Type B pancreatic cell (in vitro differentiated cells): ENCODE measurements around the gene SYN1. TPM values are rescaled to one million over a fixed set of nuclear protein-coding genes. Genes with fewer than 3 reads are reported as not detected.

Experiments
- DNase-seq: peaks from one replicate; pipeline ENCODE4 v3.0.0; 2021; ENCODE audit warnings: mixed read lengths; ENCODE audit not compliant: unreplicated experiment; ENCODE audit errors: extremely low spot score
- H3K27ac Mint-ChIP-seq: 2 replicates; pipeline ENCODE4 v1.8.0; 2021; ENCODE audit warnings: mild to moderate bottlenecking, mixed read lengths
- H3K27me3 Mint-ChIP-seq: 2 replicates; pipeline ENCODE4 v1.8.0; 2021; ENCODE audit warnings: mixed read lengths
- H3K36me3 Mint-ChIP-seq: 2 replicates; pipeline ENCODE4 v1.8.0; 2021; ENCODE audit warnings: mixed read lengths
- H3K4me1 Mint-ChIP-seq: one replicate; pipeline ENCODE4 v1.8.0; 2021; ENCODE audit warnings: mixed read lengths; ENCODE audit not compliant: unreplicated experiment
- H3K4me3 Mint-ChIP-seq: 2 replicates; pipeline ENCODE4 v1.8.0; 2021; ENCODE audit warnings: mild to moderate bottlenecking, mixed read lengths
- H3K9me3 Mint-ChIP-seq: 2 replicates; pipeline ENCODE4 v1.8.0; 2021; ENCODE audit warnings: mixed read lengths
- CTCF ChIP-seq: fragments of 200-600 bp; sonication (generic); conservative IDR thresholded peaks from 2 replicates; pipeline ENCODE4 v1.5.0; 2021; ENCODE audit warnings: antibody characterized with exemption, mild to moderate bottlenecking
- total RNA-seq: library from RNA; stranded (reverse); gene quantifications from 2 replicates; pipeline ENCODE4 v1.2.1, GENCODE V29; 2021; ENCODE audit warnings: low replicate concordance

The SYN1 gene
- total RNA-seq, 1 donor from 2014 or later, result 4.2 TPM

- Mint-ChIP-seq H3K36me3 (no peaks in the 10 kb centered on the region), H3K27ac (peak within 1 kb of the TSS; percentile 99), H3K4me1 (peaks cover 4% of the 10 kb centered on the region), H3K27me3 (no peaks in the 10 kb centered on the region), H3K4me3 (peak within 1 kb of the TSS; percentile 92), H3K9me3 (no peaks in the 10 kb centered on the region)
- DNase-seq, result peak; percentile 92
- no peak for TF ChIP-seq CTCF
Observed at GRCh38 chrX:47658684-47659420, 39.2 kb upstream of the SYN1 start, which contains the start of gene UXT. UXT (minus strand) TSS chrX:47659180; CDS start chrX:47658927, 253 bp downstream.

- DNase-seq, result no peak
- H3K4me1 Mint-ChIP-seq, result peaks cover 4% of the 10 kb centered on the region
- H3K4me3 Mint-ChIP-seq, result peak overlapping the region; percentile 92
- H3K27ac Mint-ChIP-seq, result peak overlapping the region; percentile 99
- H3K9me3 Mint-ChIP-seq, result no peaks in the 10 kb centered on the region
- H3K36me3 Mint-ChIP-seq, result no peaks in the 10 kb centered on the region
- TF ChIP-seq CTCF, result no peak
- no peaks in the 10 kb centered on the region for H3K27me3 Mint-ChIP-seq
Observed at GRCh38 chrX:47658301-47658683, 38.6 kb upstream of the SYN1 start.

GRCh38 chrX:47651043-47651905, 31.6 kb upstream of the SYN1 start:
- Mint-ChIP-seq H3K27me3 (no peaks in the 10 kb centered on the region), H3K27ac (peak overlapping the region; percentile 98), H3K4me1 (peaks cover 15% of the 10 kb centered on the region), H3K9me3 (peaks cover 7% of the 10 kb centered on the region), H3K4me3 (peak overlapping the region; percentile 97), H3K36me3 (peaks cover 17% of the 10 kb centered on the region)
- no peak for DNase-seq
- no peak for TF ChIP-seq CTCF

GRCh38 chrX:47650164-47651042, 30.7 kb upstream of the SYN1 start, which contains the start of gene ELK1:
ELK1 (minus strand) TSS chrX:47650563; CDS start chrX:47641441, 9,122 bp downstream.
- DNase-seq, result peak; percentile 89
- Mint-ChIP-seq H3K4me1 (peaks cover 15% of the 10 kb centered on the region), H3K9me3 (peaks cover 7% of the 10 kb centered on the region), H3K27ac (peak within 1 kb of the TSS; percentile 98), H3K4me3 (peak within 1 kb of the TSS; percentile 97), H3K27me3 (no peaks in the 10 kb centered on the region), H3K36me3 (peaks cover 17% of the 10 kb centered on the region)
- TF ChIP-seq CTCF, result no peak

- no peak for DNase-seq
- no peak for TF ChIP-seq CTCF
- peak overlapping the region; percentile 97 for H3K4me3 Mint-ChIP-seq
- H3K27ac Mint-ChIP-seq, result no peak overlapping the region
- no peaks in the 10 kb centered on the region for H3K27me3 Mint-ChIP-seq
- H3K4me1 Mint-ChIP-seq, result peaks cover 17% of the 10 kb centered on the region
- peaks cover 7% of the 10 kb centered on the region for H3K9me3 Mint-ChIP-seq
- peaks cover 17% of the 10 kb centered on the region for H3K36me3 Mint-ChIP-seq
Observed at GRCh38 chrX:47649781-47650163, 30.1 kb upstream of the SYN1 start.
